Astrocyte (in vitro differentiated cells and primary cell): Measurements from ENCODE around the gene EIF3K. TPM values are rescaled to one million over a fixed set of nuclear protein-coding genes. Genes with fewer than 3 reads are reported as not detected.
A peak's percentile ranks its signal among the peaks of the same experiment; 100 is the strongest.

Experiments used
- DNase-seq: peaks from one replicate; pipeline ENCODE4 v3.0.0-alpha.2; 2010; ENCODE audit warnings: low read depth
- FAIRE-seq: peaks from 2 replicates; lab custom pipeline; 2011; peaks lifted over from hg19 to GRCh38; lab: Jason Lieb, UNC
- H2AFZ ChIP-seq: 2 replicates; pipeline ENCODE4 v1.6.0; 2012; ENCODE audit warnings: low read depth, low read length, inconsistent platforms
- H3K27ac ChIP-seq: 2 replicates; pipeline ENCODE4 v1.5.1; 2011; ENCODE audit warnings: low read depth, low read length, inconsistent platforms
- H3K27me3 ChIP-seq: 2 replicates; pipeline ENCODE4 v1.6.0; 2011; ENCODE audit warnings: low read length, inconsistent platforms; ENCODE audit not compliant: insufficient read depth
- H3K36me3 ChIP-seq: 2 replicates; pipeline ENCODE4 v1.5.1; 2011; ENCODE audit warnings: low read length, inconsistent platforms; ENCODE audit not compliant: insufficient read depth
- H3K4me1 ChIP-seq: 2 replicates; pipeline ENCODE4 v1.5.1; 2011; ENCODE audit warnings: low read length, inconsistent platforms; ENCODE audit not compliant: insufficient read depth
- H3K4me2 ChIP-seq: 2 replicates; pipeline ENCODE4 v1.6.0; 2012; ENCODE audit warnings: low read length, inconsistent platforms
- H3K4me3 ChIP-seq: 2 replicates; pipeline ENCODE4 v1.5.1; 2011; ENCODE audit warnings: low read depth, mild to moderate bottlenecking, low read length, inconsistent platforms; ENCODE audit not compliant: insufficient read depth
- H3K79me2 ChIP-seq: 2 replicates; pipeline ENCODE4 v1.6.0; 2012; ENCODE audit warnings: mild to moderate bottlenecking, low read length, inconsistent platforms; ENCODE audit not compliant: insufficient read depth
- H3K9ac ChIP-seq: 2 replicates; pipeline ENCODE4 v1.6.0; 2012; ENCODE audit warnings: mild to moderate bottlenecking, low read length, inconsistent platforms
- H3K9me3 ChIP-seq: 2 replicates; pipeline ENCODE4 v1.5.1; 2012; ENCODE audit warnings: low read depth, mild to moderate bottlenecking, low read length, inconsistent platforms; ENCODE audit not compliant: insufficient read depth
- H4K20me1 ChIP-seq: 2 replicates; pipeline ENCODE4 v1.6.0; 2012; ENCODE audit warnings: low read length, inconsistent platforms; ENCODE audit not compliant: insufficient read depth
- H3K27ac Mint-ChIP-seq: one replicate; pipeline ENCODE4 v1.8.0; 2021; ENCODE audit warnings: mild to moderate bottlenecking, mixed read lengths; ENCODE audit not compliant: unreplicated experiment
- H3K27me3 Mint-ChIP-seq: one replicate; pipeline ENCODE4 v1.8.0; 2021; ENCODE audit warnings: low read depth, mixed read lengths; ENCODE audit not compliant: unreplicated experiment
- H3K36me3 Mint-ChIP-seq: one replicate; pipeline ENCODE4 v1.8.0; 2021; ENCODE audit warnings: low read depth, mixed read lengths; ENCODE audit not compliant: unreplicated experiment
- H3K4me1 Mint-ChIP-seq: one replicate; pipeline ENCODE4 v1.8.0; 2021; ENCODE audit warnings: low read depth, mixed read lengths; ENCODE audit not compliant: unreplicated experiment
- H3K4me3 Mint-ChIP-seq: one replicate; pipeline ENCODE4 v1.8.0; 2021; ENCODE audit warnings: mild to moderate bottlenecking, moderate library complexity, mixed read lengths; ENCODE audit not compliant: unreplicated experiment
- H3K9me3 Mint-ChIP-seq: one replicate; pipeline ENCODE4 v1.8.0; 2021; ENCODE audit warnings: mild to moderate bottlenecking, mixed read lengths; ENCODE audit not compliant: unreplicated experiment
- EZH2 ChIP-seq: IDR thresholded peaks from 2 replicates; pipeline ENCODE4 v1.6.1; 2012; ENCODE audit warnings: mild to moderate bottlenecking, low read length, inconsistent platforms; ENCODE audit not compliant: insufficient read depth
- total RNA-seq: library from RNA; stranded (reverse); gene quantifications from 2 replicates; pipeline ENCODE4 v1.2.1, GENCODE V29; 2021
- TF ChIP-seq, protein P1 (sequence below): IDR thresholded peaks from 2 replicates; pipeline ENCODE4 v1.5.1; 2011; ENCODE audit warnings: low read depth, mild to moderate bottlenecking, inconsistent platforms, low read length, moderate library complexity; ENCODE audit not compliant: insufficient read depth

The EIF3K gene
- total RNA-seq, 1 donor from 2014 or later: 229 TPM

GRCh38 chr19:38686530-38686888 lies 67.5 kb downstream of the EIF3K start:
- Histone ChIP-seq H3K79me2 (peaks cover 90% of the 10 kb centered on the region), H3K4me1 (peaks cover 60% of the 10 kb centered on the region), H2AFZ (no peak overlapping the region), H3K4me3 (no peak overlapping the region), H3K9ac (peak overlapping the region; percentile 85), H3K36me3 (no peaks in the 10 kb centered on the region), H3K27me3 (no peaks in the 10 kb centered on the region), H4K20me1 (peaks cover under 1% of the 10 kb centered on the region), H3K9me3 (no peaks in the 10 kb centered on the region), H3K27ac (peak overlapping the region; percentile 100), H3K4me2 (peak overlapping the region; percentile 79)
- Mint-ChIP-seq H3K36me3 (peaks cover 32% of the 10 kb centered on the region), H3K27ac (peak overlapping the region; percentile 99), H3K9me3 (peaks cover 2% of the 10 kb centered on the region), H3K27me3 (no peaks in the 10 kb centered on the region), H3K4me1 (peaks cover 75% of the 10 kb centered on the region), H3K4me3 (peak overlapping the region; percentile 34)
- DNase-seq (no peak), FAIRE-seq (no peak)
- no peak for TF ChIP-seq EZH2
- TF ChIP-seq, protein P1, sequence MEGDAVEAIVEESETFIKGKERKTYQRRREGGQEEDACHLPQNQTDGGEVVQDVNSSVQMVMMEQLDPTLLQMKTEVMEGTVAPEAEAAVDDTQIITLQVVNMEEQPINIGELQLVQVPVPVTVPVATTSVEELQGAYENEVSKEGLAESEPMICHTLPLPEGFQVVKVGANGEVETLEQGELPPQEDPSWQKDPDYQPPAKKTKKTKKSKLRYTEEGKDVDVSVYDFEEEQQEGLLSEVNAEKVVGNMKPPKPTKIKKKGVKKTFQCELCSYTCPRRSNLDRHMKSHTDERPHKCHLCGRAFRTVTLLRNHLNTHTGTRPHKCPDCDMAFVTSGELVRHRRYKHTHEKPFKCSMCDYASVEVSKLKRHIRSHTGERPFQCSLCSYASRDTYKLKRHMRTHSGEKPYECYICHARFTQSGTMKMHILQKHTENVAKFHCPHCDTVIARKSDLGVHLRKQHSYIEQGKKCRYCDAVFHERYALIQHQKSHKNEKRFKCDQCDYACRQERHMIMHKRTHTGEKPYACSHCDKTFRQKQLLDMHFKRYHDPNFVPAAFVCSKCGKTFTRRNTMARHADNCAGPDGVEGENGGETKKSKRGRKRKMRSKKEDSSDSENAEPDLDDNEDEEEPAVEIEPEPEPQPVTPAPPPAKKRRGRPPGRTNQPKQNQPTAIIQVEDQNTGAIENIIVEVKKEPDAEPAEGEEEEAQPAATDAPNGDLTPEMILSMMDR: no peak

Other genes starting within 250 kb of the EIF3K start
- gene PSMD8, start 244.6 kb upstream of the EIF3K start, total RNA-seq: 215 and 218 TPM in 2 replicates
- 2.1 and 2.8 TPM in 2 replicates for gene GGN, start 231.2 kb upstream of the EIF3K start, total RNA-seq
- gene SPRED3, start 230.5 kb upstream of the EIF3K start, total RNA-seq: 17.3 and 19.0 TPM in 2 replicates
- gene FAM98C, start 216.1 kb upstream of the EIF3K start, total RNA-seq: 11.9 and 15.0 TPM in 2 replicates
- gene RASGRP4, start 193.0 kb upstream of the EIF3K start, total RNA-seq: not detected in 2 replicates
- 0.05 and 0.32 TPM in 2 replicates for gene RYR1, start 185.5 kb upstream of the EIF3K start, total RNA-seq
- 0.87 and 1.7 TPM in 2 replicates for gene MAP4K1, start 1.2 kb upstream of the EIF3K start, total RNA-seq
- 805 and 879 TPM in 2 replicates for gene ACTN4, start 28.5 kb downstream of the EIF3K start, total RNA-seq
- 4.6 and 6.0 TPM in 2 replicates for gene CAPN12, start 125.3 kb downstream of the EIF3K start, total RNA-seq
- not detected in 2 replicates for gene LGALS7, start 154.3 kb downstream of the EIF3K start, total RNA-seq
- gene LGALS7B, start 170.0 kb downstream of the EIF3K start, total RNA-seq: not detected in 2 replicates
- gene LGALS4, start 193.8 kb downstream of the EIF3K start, total RNA-seq: 0.32 TPM in 1 of 2 replicates, not detected in the other
- 51.4 and 53.3 TPM in 2 replicates for gene ECH1, start 212.6 kb downstream of the EIF3K start, total RNA-seq
- 285 and 314 TPM in 2 replicates for gene HNRNPL, start 230.8 kb downstream of the EIF3K start, total RNA-seq